LNCaP clone FGC (cell line): ENCODE measurements around the gene MSANTD4.
A peak's percentile ranks its signal among the peaks of the same experiment; 100 is the strongest.

Source experiments
- DNase-seq: peaks from one replicate; pipeline ENCODE4 v3.0.0-alpha.2; 2011; ENCODE audit warnings: low read depth
- H3K4me3 ChIP-seq: 2 replicates; pipeline ENCODE4 v1.5.1; 2011; ENCODE audit warnings: mild to moderate bottlenecking, low read depth, low read length, control low read depth
- TF ChIP-seq, protein P1 (sequence below): IDR thresholded peaks from 2 replicates; pipeline ENCODE4 v1.5.1; 2012; ENCODE audit warnings: mild to moderate bottlenecking; ENCODE audit not compliant: control insufficient read depth, insufficient read depth; ENCODE audit errors: extremely low read depth

Gene MSANTD4

GRCh38 chr11:105989124-105989523 lies 32.9 kb downstream of the MSANTD4 start:
- no peak overlapping the region for H3K4me3 ChIP-seq
- TF ChIP-seq, protein P1, sequence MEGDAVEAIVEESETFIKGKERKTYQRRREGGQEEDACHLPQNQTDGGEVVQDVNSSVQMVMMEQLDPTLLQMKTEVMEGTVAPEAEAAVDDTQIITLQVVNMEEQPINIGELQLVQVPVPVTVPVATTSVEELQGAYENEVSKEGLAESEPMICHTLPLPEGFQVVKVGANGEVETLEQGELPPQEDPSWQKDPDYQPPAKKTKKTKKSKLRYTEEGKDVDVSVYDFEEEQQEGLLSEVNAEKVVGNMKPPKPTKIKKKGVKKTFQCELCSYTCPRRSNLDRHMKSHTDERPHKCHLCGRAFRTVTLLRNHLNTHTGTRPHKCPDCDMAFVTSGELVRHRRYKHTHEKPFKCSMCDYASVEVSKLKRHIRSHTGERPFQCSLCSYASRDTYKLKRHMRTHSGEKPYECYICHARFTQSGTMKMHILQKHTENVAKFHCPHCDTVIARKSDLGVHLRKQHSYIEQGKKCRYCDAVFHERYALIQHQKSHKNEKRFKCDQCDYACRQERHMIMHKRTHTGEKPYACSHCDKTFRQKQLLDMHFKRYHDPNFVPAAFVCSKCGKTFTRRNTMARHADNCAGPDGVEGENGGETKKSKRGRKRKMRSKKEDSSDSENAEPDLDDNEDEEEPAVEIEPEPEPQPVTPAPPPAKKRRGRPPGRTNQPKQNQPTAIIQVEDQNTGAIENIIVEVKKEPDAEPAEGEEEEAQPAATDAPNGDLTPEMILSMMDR = no peak
- DNase-seq = no peak

DNA sequence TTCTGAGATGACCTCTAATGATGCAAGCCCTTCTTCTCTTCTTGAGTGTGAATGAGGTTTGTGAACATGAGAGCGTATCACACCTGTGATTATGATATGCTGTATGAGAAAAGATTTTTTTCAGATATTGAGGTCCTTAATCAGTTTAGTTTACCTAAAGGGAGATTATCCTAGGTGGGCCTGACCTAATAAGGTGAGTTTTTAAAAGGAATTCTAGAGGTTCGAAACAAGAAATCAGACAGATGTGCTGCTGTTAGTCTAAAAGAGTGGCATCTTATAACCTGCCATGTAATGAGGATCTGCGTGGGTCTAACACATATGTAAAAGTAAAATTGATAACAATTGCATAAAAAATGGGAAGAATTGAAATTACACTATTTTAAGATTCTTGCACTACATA lies 33.8 kb downstream of the MSANTD4 start:
- TF ChIP-seq, protein P1 = no peak

DNA sequence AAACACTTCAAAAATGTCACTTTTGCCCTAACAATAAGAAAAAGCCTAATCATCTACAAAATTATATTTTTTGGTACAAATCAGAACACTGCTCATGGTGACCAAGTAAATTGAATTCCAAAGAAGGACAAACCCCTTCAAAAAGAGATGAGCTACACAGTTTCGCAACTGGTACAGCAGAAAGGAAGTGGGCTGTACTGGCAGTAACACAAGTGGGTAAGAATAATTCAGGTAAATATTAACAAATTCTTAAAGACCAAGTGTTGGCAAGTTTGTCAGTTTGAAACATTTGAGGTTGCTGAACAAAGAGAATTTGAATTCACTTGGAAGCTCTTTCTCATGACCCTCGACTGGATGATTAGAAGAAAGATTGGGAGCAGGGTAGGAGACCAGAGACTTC lies 35.5 kb downstream of the MSANTD4 start:
- DNase-seq = no peak
- TF ChIP-seq, protein P1 = no peak
- H3K4me3 ChIP-seq = no peak overlapping the region

More for the DNA sequence above, 33.8 kb downstream of the MSANTD4 start:
- no peak for DNase-seq
- no peak overlapping the region for H3K4me3 ChIP-seq

DNA sequence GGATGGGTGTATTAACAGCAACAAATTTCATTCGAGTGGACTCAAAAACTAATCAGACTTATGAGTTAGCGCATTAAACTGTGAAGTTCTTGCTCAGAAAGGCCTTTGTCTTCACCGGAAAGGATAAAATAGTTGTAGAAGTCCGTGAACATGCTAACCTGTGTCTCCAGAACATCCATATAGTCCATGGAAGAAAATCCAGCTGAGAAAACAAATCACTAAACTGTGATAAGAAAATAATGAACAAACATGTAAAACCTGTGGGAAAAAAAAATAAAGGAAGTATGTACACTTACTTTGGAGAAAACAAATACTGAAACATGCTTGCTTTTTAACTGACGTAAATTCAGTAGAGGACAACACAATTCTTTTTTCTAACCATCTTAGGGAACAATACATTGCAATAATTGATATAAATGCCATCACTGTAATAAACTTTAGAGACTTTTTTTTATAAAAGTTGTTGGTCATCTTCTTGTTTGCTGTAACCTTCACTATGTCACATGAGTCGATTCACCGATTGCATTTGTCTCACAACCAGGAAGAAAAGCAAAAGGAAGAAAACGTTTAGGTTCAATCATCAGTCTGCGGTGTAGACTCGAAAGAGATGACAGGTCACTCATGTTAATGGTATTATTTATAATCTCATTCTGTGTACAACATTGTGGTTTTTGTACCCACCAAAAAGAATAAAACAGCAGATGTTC lies 41.9 kb downstream of the MSANTD4 start:
- peak; percentile 6 for DNase-seq
- TF ChIP-seq, protein P1 = no peak
- no peak overlapping the region for H3K4me3 ChIP-seq

DNA sequence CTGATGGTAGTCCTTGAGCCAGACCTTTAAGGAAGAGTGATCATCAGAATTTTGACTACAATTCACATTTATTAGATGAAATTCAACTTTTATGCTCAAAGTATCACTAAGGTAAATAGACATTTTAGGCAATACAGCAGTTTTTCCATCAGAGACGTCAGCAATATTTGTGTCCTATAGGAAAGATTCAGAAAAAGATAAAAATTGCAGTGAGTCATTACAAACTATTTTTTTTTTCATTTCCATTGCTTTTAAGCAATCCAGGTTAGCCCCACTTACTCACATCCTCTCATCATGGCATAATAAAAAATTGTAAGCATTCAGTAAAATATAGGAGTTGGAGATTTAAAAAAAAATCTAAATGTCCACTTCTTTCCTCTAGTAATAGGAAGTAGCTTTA lies 46.9 kb downstream of the MSANTD4 start:
- no peak for DNase-seq
- TF ChIP-seq, protein P1 = no peak
- H3K4me3 ChIP-seq = no peak overlapping the region

DNA sequence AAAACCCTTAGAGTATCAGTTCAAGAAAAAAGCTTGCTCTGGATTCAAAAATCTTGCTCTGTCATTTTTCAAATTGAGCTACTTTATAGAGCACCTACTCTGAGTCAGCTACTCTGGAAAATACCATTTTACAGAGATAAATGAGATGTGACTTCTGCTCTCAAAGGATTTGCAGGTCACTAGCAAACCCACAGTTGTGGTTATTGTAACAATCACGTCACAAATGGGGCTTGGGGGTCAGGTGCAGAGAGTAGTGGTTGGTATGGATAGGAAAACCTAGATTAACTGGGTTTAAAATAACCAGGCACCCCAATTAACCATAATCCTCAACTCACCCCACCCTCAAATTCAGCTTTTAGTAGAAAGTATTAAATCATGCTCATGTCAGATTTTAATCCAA lies 52.3 kb downstream of the MSANTD4 start:
- TF ChIP-seq, protein P1 = no peak
- no peak overlapping the region for H3K4me3 ChIP-seq
- no peak for DNase-seq
